GM23338 (cell line): Measurements from ENCODE around the gene EIF5A2.
"Not testable (repeated sequence)": the region's sequence is repeated elsewhere in the genome, so short reads cannot be mapped to it uniquely, and the experiment has no call there.

Experiments used
- CREB1 ChIP-seq: fragments of 250-450 bp; sonication (Bioruptor Pico); IDR thresholded peaks from 2 replicates; pipeline ENCODE4 v1.5.0; 2020; ENCODE audit warnings: low read depth, mild to moderate bottlenecking, moderate library complexity
- CTCF ChIP-seq, 2 experiments: fragments of 200-600 bp in 1 of 2; sonication (generic) in 1 of 2; conservative IDR thresholded peaks; 2 replicates each; pipeline versions ENCODE4 v1.5.1 to v1.6.1; 2016 to 2017; ENCODE audit warnings: antibody characterized with exemption in 2 of 2, low read depth in 2 of 2, mild to moderate bottlenecking in 2 of 2, moderate library complexity in 1 of 2
- EZH2 ChIP-seq: fragments of 200-600 bp; sonication (generic); IDR thresholded peaks from one replicate; pipeline ENCODE4 v1.8.0; 2017; ENCODE audit warnings: antibody characterized with exemption, mild to moderate bottlenecking, low read depth; ENCODE audit not compliant: unreplicated experiment
- EZH2phosphoT487 ChIP-seq: fragments of 200-600 bp; sonication (generic); IDR thresholded peaks from one replicate; pipeline ENCODE4 v1.8.1; 2018; ENCODE audit warnings: antibody characterized with exemption; ENCODE audit not compliant: unreplicated experiment
- JUNB ChIP-seq: IDR thresholded peaks from one replicate; pipeline ENCODE4 v1.6.1; 2016; ENCODE audit warnings: antibody characterized with exemption; ENCODE audit not compliant: unreplicated experiment
- NANOG ChIP-seq: IDR thresholded peaks from 2 replicates; pipeline ENCODE4 v1.6.1; 2016; ENCODE audit warnings: antibody characterized with exemption, borderline replicate concordance
- POLR2AphosphoS5 ChIP-seq: IDR thresholded peaks from 2 replicates; pipeline ENCODE4 v1.6.1; 2016; ENCODE audit warnings: antibody characterized with exemption, low read depth
- REST ChIP-seq: IDR thresholded peaks from one replicate; pipeline ENCODE4 v1.6.1; 2018; ENCODE audit warnings: antibody characterized with exemption; ENCODE audit not compliant: unreplicated experiment
- STAT1 ChIP-seq: IDR thresholded peaks from one replicate; pipeline ENCODE4 v1.6.1; 2016; ENCODE audit warnings: antibody characterized with exemption; ENCODE audit not compliant: unreplicated experiment
- ZNF114 ChIP-seq: fragments of 250-450 bp; sonication (Bioruptor Pico); IDR thresholded peaks from 2 replicates; pipeline ENCODE4 v1.5.0; 2020; ENCODE audit warnings: mild to moderate bottlenecking, moderate library complexity
- ZNF331 ChIP-seq: fragments of 250-450 bp; sonication (Bioruptor Pico); IDR thresholded peaks from 2 replicates; pipeline ENCODE4 v1.5.0; 2020; ENCODE audit warnings: low read depth, mild to moderate bottlenecking, moderate library complexity
- TF ChIP-seq, protein P1 (sequence below): IDR thresholded peaks from 2 replicates; pipeline ENCODE4 v1.6.1; 2016; ENCODE audit warnings: antibody characterized with exemption

DNA sequence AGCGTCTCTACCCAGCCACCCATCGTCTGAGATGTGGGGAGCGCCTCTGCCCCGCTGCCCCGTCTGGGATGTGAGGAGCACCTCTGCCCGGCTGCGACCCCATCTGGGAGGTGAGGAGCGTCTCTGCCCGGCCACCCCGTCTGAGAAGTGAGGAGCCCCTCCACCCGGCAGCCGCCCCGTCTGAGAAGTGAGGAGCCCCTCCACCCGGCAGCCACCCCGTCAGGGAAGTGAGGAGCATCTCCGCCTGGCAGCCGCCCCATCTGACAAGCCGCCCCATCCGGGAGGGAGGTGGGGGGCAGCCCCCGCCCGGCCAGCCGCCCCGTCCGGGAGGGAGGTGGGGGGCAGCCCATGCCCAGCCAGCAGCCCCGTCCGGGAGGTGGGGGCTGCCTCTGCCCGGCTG is 15.1 kb upstream of the EIF5A2 start:
- not testable (repeated sequence) for TF ChIP-seq CREB1; CTCF (conservative IDR thresholded peaks at IDR 0.05; ENCODE audit: low read depth in 2 of 2); REST; POLR2AphosphoS5; EZH2phosphoT487; EZH2; ZNF114 (CRISPR knock-in tag); STAT1; NANOG; ZNF331 (CRISPR knock-in tag); JUNB
- TF ChIP-seq, protein P1, sequence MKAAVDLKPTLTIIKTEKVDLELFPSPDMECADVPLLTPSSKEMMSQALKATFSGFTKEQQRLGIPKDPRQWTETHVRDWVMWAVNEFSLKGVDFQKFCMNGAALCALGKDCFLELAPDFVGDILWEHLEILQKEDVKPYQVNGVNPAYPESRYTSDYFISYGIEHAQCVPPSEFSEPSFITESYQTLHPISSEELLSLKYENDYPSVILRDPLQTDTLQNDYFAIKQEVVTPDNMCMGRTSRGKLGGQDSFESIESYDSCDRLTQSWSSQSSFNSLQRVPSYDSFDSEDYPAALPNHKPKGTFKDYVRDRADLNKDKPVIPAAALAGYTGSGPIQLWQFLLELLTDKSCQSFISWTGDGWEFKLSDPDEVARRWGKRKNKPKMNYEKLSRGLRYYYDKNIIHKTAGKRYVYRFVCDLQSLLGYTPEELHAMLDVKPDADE: not testable (repeated sequence)
